Stimulated activated CD8-positive, alpha-beta memory T cell treated with anti-CD3 and anti-CD28 coated beads, Interleukin-12 subunit alpha, Interleukin-12 subunit beta, amount 100 ng/mL, for 1 hour (primary cell): Measurements from ENCODE around the gene PGAP6.
"Not testable (repeated sequence)": the region's sequence is repeated elsewhere in the genome, so short reads cannot be mapped to it uniquely, and the experiment has no call there.

Source experiments
- DNase-seq: peaks from one replicate; pipeline ENCODE4 v3.0.0-alpha.2; 2020; ENCODE audit warnings: low read depth

The PGAP6 gene

DNA sequence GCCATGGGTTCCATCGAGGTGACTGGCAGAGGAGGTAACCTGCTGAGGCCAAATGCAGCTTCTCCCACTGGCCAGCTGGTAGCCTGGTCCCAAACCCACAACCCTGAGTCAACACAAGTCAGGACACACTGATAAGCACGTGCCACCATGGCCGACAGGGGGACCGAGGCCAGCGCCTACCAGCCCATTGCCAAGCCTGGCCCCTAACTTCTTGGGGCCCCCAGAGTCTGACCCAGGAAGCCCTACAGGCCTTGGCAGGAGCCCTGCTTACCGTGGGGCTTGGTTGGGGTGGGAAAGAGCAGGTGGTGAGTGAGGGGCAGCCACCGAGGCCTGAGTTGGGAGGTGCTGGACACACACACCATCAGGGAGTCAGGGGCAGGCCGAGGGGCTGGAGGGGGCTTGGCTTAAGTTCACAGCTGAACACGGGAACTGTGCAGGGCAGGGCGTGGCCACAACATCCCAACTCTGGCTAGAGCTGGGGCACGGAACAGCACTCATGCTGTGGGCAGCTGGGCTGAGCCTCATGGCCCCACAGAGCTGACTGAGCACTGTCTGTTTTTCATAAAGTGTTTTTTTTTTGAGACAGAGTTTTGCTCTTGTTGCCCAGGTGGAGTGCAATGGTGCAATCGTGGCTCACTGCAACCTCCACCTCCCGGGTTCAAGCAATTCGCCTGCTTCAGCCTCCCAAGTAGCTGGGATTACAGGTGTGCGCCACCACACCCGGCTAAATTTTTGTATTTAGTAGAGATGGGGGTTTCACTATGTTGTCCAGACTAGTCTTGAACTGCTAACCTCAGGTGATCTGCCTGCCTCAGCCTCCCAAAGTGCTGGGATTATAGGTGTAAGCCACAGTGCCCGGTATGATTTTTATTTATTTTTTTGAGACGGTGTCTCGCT lies 16.9 kb downstream of the PGAP6 start:
- DNase-seq: no peak

GRCh38 chr16:363766-364490 lies 17.9 kb downstream of the PGAP6 start:
- no peak for DNase-seq

DNA sequence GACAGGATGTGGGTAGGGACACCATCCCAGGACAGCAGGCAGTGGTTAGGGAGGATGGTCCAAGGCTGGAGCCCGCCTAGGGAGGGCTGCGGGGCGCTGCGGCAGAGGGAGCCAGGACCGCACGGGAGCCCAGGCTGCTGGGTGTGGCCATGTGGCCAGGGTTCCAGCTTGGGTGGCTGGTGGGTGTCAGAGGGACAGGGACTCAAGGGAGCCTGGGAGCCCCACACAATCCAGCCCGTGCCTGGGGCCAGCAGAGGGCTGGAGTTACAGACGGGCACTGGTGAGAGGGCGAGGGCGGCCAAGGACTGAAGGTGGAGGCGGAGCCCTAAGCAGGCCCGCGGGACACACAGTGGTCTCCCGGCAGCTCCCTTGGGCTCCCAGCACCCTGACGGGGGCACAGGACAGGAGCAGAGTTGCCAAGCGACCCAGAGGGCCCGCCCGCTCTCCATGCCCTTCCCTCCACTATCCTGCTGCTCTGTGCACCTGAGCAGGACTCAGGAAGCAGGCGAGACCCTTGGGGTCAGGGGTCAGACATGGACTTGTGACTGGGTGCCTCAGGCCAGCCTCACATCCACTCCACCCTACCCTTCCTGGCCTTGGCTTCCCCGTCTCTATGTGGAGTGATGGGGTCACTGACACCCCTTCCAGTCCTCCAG lies 18.5 kb downstream of the PGAP6 start:
- no peak for DNase-seq

DNA sequence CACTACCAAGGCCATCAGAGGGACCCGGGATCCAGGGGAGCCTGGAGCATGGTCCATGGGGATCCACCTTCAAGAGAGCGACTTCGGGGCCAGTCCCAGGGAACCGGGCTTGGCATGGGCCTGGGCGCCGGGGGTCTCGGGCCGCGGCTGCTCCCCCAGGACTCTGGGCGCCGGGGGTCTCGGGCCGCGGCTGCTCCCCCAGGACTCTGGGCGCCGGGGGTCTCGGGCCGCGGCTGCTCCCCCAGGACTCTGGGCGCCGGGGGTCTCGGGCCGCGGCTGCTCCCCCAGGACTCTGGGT lies 19.1 kb downstream of the PGAP6 start:
- not testable (repeated sequence) for DNase-seq

- peak; percentile 53 for DNase-seq
Observed at GRCh38 chr16:361872-362701, 19.7 kb downstream of the PGAP6 start.

GRCh38 chr16:361341-361871 lies 20.4 kb downstream of the PGAP6 start:
- DNase-seq: no peak

DNA sequence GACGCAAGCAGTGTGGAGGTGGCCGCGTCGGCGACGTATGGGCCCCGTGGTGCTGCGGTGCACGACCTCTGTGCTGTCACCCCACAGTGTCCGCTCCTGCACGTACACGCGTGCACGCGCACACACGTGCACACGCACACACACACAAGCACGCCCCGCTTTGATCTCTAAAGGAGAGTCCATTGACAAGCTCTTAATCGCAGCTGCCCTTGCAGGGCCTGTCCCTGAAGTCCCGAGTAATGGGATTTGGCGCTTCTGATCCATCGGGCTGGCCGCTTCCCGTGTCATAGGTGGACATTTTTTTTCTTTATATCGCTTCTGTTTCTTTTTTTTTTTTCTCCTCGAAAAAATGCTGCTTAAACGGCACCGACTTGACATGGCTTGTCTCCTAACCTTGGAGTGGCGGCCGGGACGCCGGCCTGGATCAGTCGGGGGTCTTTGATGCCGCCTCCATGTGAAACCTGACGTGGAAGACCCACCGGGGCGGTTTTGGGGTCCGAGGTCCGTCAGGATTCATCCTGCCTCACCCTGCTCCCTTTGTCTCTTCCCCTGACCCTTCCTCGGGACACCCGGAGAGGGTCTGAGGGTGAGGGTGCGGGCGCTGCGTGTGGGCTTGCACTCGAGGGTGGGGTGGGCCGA lies 21.0 kb downstream of the PGAP6 start:
- DNase-seq: no peak

DNA sequence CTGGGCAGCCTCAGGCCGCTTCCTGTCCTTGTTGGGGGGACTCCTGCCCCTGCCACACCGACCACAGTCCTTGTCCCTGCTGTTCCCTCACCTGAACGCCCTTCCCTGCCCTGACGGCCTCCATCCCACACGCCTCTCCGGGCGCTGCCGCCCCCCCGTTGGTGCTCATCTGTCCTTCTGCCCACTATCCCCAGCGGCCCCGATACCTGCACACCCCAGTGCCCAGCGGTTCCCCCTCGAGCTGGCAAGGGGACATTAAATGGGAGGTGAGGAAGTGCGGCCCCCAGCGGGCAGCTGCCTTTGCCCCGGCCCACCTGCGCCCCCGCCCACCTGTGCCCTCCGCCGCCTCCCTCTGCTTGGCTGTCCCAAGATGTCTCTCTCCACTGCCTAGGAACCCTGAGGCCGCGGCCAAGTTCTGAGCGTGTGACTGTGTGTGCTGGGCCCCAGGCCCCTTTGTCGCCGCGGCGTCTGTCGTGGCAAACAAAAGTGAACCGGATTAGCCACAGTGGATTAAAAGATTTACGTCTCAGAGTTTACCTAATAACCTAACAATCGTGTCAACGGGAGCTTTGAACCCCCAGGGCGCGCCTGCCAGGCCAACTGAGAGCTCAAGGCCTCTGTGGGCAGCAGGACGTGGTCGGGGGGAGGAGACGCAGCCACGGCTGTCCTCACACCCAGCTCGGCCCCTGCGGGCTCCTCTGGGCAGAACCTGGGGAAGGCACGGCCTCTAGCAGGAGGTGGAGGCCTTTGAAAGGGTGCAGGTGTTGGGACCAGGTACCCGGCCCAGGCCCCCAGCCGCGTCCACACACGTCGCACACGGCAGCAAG lies 21.7 kb downstream of the PGAP6 start:
- no peak for DNase-seq

- no peak for DNase-seq
Observed at GRCh38 chr16:359067-359763, 22.6 kb downstream of the PGAP6 start.

- DNase-seq: no peak
Observed at GRCh38 chr16:356741-357140, 25.0 kb downstream of the PGAP6 start.

- peak; percentile 35 for DNase-seq
Observed at GRCh38 chr16:354971-355461, 26.8 kb downstream of the PGAP6 start.

- no peak for DNase-seq
Observed at GRCh38 chr16:354291-354881, 27.4 kb downstream of the PGAP6 start.

GRCh38 chr16:353404-354290 lies 28.1 kb downstream of the PGAP6 start:
- no peak for DNase-seq

DNA sequence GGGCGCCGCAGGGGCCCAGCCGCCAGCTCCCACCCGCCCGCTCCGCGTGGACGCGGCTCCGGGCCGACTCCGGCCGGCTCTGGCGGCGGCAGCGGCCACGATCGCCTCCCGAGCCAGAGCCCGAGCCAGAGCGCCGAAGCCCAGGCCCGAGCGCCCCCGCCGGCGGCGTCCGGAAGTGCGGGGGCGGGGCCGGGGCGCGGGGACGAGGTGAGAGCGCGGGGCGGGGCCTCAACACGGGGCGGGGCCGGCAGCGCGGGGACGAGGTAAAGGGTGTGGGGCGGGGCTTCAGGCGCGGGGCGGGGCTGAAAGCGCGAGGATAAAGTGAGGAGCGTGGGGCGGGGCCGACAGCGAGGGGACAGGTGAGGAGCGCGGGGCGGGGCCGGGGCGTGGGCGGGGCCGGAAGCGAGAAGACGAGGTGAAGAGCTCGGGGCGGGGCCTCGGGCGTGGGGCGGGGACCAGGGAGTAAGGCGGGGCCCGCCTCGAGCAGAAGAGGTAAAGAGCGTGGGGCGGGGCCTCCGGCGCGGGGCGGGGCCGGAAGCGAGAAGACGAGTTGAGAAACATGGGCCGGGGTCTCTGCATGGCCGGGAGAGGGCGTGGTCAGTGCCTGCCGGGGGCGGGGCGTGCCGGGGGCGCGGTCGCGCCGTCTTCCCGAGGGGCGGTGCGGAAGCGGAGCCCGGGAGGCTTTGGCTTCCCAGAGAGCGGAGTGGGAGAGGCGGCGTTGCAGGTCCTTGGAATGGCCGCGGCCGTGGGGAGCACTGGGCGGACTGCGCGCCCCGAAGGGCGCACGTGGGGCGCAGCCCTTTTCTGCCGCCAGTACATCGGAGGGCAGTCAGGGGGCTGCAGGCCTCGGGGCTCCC lies 29.0 kb downstream of the PGAP6 start, which contains the start of gene AXIN1:
Gene AXIN1, minus strand, starts transcription at position 177 of the 857 bp plus-strand sequence. CDS start 5,698 bp downstream, outside the sequence.
- DNase-seq: peak; percentile 100

DNA sequence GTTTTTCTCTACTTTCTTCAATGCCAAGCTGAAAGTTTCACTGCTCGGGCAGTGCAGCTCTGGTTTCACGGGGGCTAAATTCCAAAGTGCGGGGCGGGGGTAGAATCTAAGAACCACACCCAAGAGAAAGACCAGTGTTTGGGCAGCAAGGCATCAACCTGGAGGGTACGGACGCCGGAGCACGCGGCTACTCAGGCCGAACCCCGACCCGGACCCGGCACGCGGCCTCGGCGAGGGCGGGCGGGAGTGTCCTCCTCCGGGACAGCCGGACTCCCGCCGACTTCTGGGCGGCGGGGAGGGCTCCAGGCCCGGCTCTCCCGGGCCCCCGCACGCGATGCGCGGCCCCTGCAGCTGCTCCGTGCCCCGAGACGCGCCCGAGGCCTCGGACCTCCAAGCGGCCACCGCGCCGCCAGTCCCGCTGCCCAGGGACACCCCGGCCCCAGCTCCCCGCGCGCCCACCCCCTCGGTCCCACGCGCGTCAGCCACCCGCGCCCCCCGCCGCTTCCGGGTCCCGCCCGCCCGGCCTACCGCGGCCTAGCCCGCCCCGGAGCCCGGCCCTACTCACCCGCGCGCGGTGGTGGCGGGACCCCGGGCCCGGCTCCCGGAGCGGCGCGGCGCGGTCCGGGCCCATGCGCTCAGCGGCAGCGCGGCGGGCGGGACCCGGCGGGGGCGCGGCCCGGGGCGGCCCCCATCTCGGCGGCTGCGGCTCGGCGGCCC lies 29.8 kb downstream of the PGAP6 start:
- DNase-seq: no peak

GRCh38 chr16:350203-350602 lies 31.6 kb downstream of the PGAP6 start:
- DNase-seq: no peak
